ENCODE results near the gene VMO1. TPM values are rescaled to one million over a fixed set of nuclear protein-coding genes. Genes with fewer than 3 reads are reported as not detected.
"Not testable (repeated sequence)": the region's sequence is repeated elsewhere in the genome, so short reads cannot be mapped to it uniquely, and the experiment has no call there.

Gene VMO1
- total RNA-seq, 1 experiment from 2014 or later, result not detected

GRCh38 chr17:4833178-4833940 is 47.2 kb upstream of the VMO1 start, which contains the start of gene MINK1:
Gene MINK1 (plus strand): TSS chr17:4833340. CDS start chr17:4833584, 244 bp downstream.
- no peak within 1 kb of the TSS for H4K8ac ChIP-seq (replicated peaks; ENCODE audit: insufficient read length, low read depth, low read length)
- peaks cover 8% of the 10 kb centered on the region; the same call in 1 of the 2 replicates for H3K79me2 ChIP-seq (ENCODE audit: insufficient read depth, low read length)
- H2BK20ac ChIP-seq (ENCODE audit: low read depth, low read length, poor library complexity, severe bottlenecking), result no peak within 1 kb of the TSS
- H3K18ac ChIP-seq (ENCODE audit: insufficient read length, low read depth, low read length), result no peak within 1 kb of the TSS
- TF ChIP-seq, protein P1, sequence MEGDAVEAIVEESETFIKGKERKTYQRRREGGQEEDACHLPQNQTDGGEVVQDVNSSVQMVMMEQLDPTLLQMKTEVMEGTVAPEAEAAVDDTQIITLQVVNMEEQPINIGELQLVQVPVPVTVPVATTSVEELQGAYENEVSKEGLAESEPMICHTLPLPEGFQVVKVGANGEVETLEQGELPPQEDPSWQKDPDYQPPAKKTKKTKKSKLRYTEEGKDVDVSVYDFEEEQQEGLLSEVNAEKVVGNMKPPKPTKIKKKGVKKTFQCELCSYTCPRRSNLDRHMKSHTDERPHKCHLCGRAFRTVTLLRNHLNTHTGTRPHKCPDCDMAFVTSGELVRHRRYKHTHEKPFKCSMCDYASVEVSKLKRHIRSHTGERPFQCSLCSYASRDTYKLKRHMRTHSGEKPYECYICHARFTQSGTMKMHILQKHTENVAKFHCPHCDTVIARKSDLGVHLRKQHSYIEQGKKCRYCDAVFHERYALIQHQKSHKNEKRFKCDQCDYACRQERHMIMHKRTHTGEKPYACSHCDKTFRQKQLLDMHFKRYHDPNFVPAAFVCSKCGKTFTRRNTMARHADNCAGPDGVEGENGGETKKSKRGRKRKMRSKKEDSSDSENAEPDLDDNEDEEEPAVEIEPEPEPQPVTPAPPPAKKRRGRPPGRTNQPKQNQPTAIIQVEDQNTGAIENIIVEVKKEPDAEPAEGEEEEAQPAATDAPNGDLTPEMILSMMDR (conservative IDR thresholded peaks at IDR 0.05), result no peak
- Mint-ChIP-seq H3K4me3 (peak within 1 kb of the TSS; percentile 82 to 92), H3K9me3 (no peaks in the 10 kb centered on the region), H3K27me3 (ENCODE audit: low read depth) (no peaks in the 10 kb centered on the region), H3K27ac (peak within 1 kb of the TSS; percentile 70 to 97 (median 96)), H3K36me3 (ENCODE audit: insufficient read depth in 1 of 3, low read depth in 3 of 3) (peaks cover 0 to 8% (median 0%) of the 10 kb centered on the region in 3 experiments; a peak in 2 of 7 replicates), H3K4me1 (peaks cover 18 to 20% of the 10 kb centered on the region in 2 experiments)
- H3K23me2 ChIP-seq (ENCODE audit: insufficient read length, low read depth, low read length, poor library complexity, severe bottlenecking), result peaks cover 7% of the 10 kb centered on the region
- no peak within 1 kb of the TSS for H2BK12ac ChIP-seq (ENCODE audit: insufficient read length, low read depth, low read length)
- H3K4me2 ChIP-seq (ENCODE audit: insufficient read depth, insufficient read length, low read length), result peak within 1 kb of the TSS; percentile 83
- H3K9ac ChIP-seq (ENCODE audit: extremely low read depth, insufficient read length, low read length), result peak within 1 kb of the TSS; percentile 42
- peaks cover 7% of the 10 kb centered on the region for H3K79me1 ChIP-seq (ENCODE audit: insufficient read depth, low read depth, low read length, poor library complexity, severe bottlenecking)
- no peaks in the 10 kb centered on the region; the same call in 1 of the 2 replicates for H3K4me1 ChIP-seq (ENCODE audit: insufficient read depth, low read length)
- no peak within 1 kb of the TSS for H3K27ac ChIP-seq (ENCODE audit: insufficient read length, low read depth, low read length)
- no peak within 1 kb of the TSS for H3K23ac ChIP-seq (ENCODE audit: insufficient read length, low read depth, low read length)
- no peaks in the 10 kb centered on the region for H4K20me1 ChIP-seq (ENCODE audit: control insufficient read depth, insufficient read depth, insufficient read length)
- no CpG with 5 or more reads among the region's 91 CpGs for WGBS (ENCODE audit: extremely low coverage, insufficient read length, low lambda C conversion rate)
- no peak within 1 kb of the TSS for H4K5ac ChIP-seq (ENCODE audit: insufficient read length, low read depth, low read length)
- H2BK15ac ChIP-seq (ENCODE audit: low read depth, low read length), result no peak within 1 kb of the TSS
- no peak within 1 kb of the TSS for H2BK120ac ChIP-seq (ENCODE audit: low read depth, low read length, poor library complexity, severe bottlenecking)
- H2BK5ac ChIP-seq (ENCODE audit: insufficient read length, low read length), result no peak within 1 kb of the TSS
- no peak within 1 kb of the TSS for H4K91ac ChIP-seq (ENCODE audit: insufficient read length, low read depth, low read length)
- H2AK5ac ChIP-seq (ENCODE audit: insufficient read length, low read length), result no peak within 1 kb of the TSS
- no peak within 1 kb of the TSS for H3K56ac ChIP-seq (ENCODE audit: insufficient read length, low read depth, low read length)
- no peak within 1 kb of the TSS for H3T11ph ChIP-seq (ENCODE audit: low read length)
- peak; percentile 89 for DNase-seq
- H3K27me3 ChIP-seq (ENCODE audit: insufficient read depth, low read length), result no peaks in the 10 kb centered on the region
- no peak within 1 kb of the TSS for H3K14ac ChIP-seq (ENCODE audit: insufficient read depth, low read length)
- H3K9me3 ChIP-seq (ENCODE audit: control insufficient read depth, low read depth, low read length), result no peaks in the 10 kb centered on the region
- no peak within 1 kb of the TSS for H3K4ac ChIP-seq (ENCODE audit: low read depth, low read length)
- no peak within 1 kb of the TSS for H2AFZ ChIP-seq (ENCODE audit: low read length)

GRCh38 chr17:4832829-4833177 is 46.6 kb upstream of the VMO1 start:
- not testable (repeated sequence) for H3K23ac ChIP-seq (ENCODE audit: insufficient read length, low read depth, low read length); H3K79me2 ChIP-seq (ENCODE audit: insufficient read depth, low read length); H3K4ac ChIP-seq (ENCODE audit: low read depth, low read length); H3K79me1 ChIP-seq (ENCODE audit: insufficient read depth, low read depth, low read length, poor library complexity, severe bottlenecking); H3K56ac ChIP-seq (ENCODE audit: insufficient read length, low read depth, low read length); H3K27me3 Mint-ChIP-seq (ENCODE audit: low read depth); H3K14ac ChIP-seq (ENCODE audit: insufficient read depth, low read length); H2AK5ac ChIP-seq (ENCODE audit: insufficient read length, low read length); H2BK5ac ChIP-seq (ENCODE audit: insufficient read length, low read length); H3K27ac ChIP-seq (ENCODE audit: insufficient read length, low read depth, low read length); H3T11ph ChIP-seq (ENCODE audit: low read length); H3K9ac ChIP-seq (ENCODE audit: extremely low read depth, insufficient read length, low read length); H2AFZ ChIP-seq (ENCODE audit: low read length); H3K9me3 ChIP-seq (ENCODE audit: control insufficient read depth, low read depth, low read length); H2BK20ac ChIP-seq (ENCODE audit: low read depth, low read length, poor library complexity, severe bottlenecking); H4K91ac ChIP-seq (ENCODE audit: insufficient read length, low read depth, low read length); H3K36me3 Mint-ChIP-seq (ENCODE audit: insufficient read depth in 1 of 3, low read depth in 3 of 3); H4K5ac ChIP-seq (ENCODE audit: insufficient read length, low read depth, low read length); H2BK120ac ChIP-seq (ENCODE audit: low read depth, low read length, poor library complexity, severe bottlenecking); H3K23me2 ChIP-seq (ENCODE audit: insufficient read length, low read depth, low read length, poor library complexity, severe bottlenecking); H3K9me3 Mint-ChIP-seq; H3K18ac ChIP-seq (ENCODE audit: insufficient read length, low read depth, low read length); H2BK12ac ChIP-seq (ENCODE audit: insufficient read length, low read depth, low read length); H4K8ac ChIP-seq (replicated peaks; ENCODE audit: insufficient read length, low read depth, low read length); DNase-seq; H4K20me1 ChIP-seq (ENCODE audit: control insufficient read depth, insufficient read depth, insufficient read length); H2BK15ac ChIP-seq (ENCODE audit: low read depth, low read length); H3K4me1 ChIP-seq (ENCODE audit: insufficient read depth, low read length); H3K27me3 ChIP-seq (ENCODE audit: insufficient read depth, low read length)
- H3K4me2 ChIP-seq (ENCODE audit: insufficient read depth, insufficient read length, low read length), result peak overlapping the region; percentile 14
- H3K27ac Mint-ChIP-seq, result peak overlapping the region; percentile 70 to 97 (median 96); a peak in 5 of 7 replicates
- peaks cover 14 to 16% of the 10 kb centered on the region in 2 experiments for H3K4me1 Mint-ChIP-seq
- WGBS (ENCODE audit: extremely low coverage, insufficient read length, low lambda C conversion rate), result no CpG with 5 or more reads among the region's 17 CpGs
- H3K4me3 Mint-ChIP-seq, result peak overlapping the region; percentile 82 to 92
